ENCODE results near the gene PRDX2.

The PRDX2 gene

GRCh38 chr19:12792051-12792852 lies 9.3 kb downstream of the PRDX2 start:
- DNase-seq, result peak; percentile 29

- DNase-seq, result peak; percentile 72
Measured at GRCh38 chr19:12791345-12792050, 10.1 kb downstream of the PRDX2 start, which contains the start of gene JUNB. Gene JUNB, plus strand, starts transcription at chr19:12791486. Its CDS starts 286 bp downstream, at chr19:12791772.

GRCh38 chr19:12790628-12791344 lies 10.8 kb downstream of the PRDX2 start:
- DNase-seq, result no peak

DNA sequence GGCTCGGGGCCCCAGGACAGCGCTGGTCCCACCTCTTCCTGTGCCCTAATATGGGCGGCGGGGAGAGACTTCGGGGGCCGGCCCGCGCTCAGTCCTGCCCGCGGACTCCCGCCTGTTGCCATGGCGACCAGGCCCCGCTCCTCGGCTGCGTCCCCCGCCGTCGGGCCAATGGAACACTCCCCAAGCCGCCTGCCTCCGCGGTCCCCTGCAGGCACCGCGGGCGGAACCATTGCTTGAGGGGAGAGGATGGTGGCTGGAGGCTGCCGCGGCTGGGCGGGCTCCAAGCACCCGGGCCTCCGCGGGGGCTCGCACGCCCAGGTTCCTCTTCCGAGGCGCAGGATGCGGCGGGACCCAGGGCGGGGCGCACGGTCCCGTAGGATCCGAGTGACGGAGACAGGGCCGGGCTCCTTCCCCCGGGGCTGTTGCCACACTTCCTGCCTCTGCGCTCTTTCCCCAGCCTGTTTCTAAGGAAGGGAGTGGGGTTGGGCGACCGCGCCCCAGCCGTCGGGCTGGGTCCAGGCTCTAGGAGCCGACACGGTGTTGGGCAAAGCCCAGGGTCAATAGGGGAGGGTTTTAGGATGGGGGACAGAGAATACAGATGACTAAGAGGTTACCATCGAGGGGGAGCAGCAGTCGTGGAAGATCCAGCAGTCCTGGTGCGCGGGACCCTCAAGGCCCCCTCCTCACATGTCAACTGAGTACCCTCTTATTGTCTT lies 11.5 kb downstream of the PRDX2 start:
- peak; percentile 80 for DNase-seq

DNA sequence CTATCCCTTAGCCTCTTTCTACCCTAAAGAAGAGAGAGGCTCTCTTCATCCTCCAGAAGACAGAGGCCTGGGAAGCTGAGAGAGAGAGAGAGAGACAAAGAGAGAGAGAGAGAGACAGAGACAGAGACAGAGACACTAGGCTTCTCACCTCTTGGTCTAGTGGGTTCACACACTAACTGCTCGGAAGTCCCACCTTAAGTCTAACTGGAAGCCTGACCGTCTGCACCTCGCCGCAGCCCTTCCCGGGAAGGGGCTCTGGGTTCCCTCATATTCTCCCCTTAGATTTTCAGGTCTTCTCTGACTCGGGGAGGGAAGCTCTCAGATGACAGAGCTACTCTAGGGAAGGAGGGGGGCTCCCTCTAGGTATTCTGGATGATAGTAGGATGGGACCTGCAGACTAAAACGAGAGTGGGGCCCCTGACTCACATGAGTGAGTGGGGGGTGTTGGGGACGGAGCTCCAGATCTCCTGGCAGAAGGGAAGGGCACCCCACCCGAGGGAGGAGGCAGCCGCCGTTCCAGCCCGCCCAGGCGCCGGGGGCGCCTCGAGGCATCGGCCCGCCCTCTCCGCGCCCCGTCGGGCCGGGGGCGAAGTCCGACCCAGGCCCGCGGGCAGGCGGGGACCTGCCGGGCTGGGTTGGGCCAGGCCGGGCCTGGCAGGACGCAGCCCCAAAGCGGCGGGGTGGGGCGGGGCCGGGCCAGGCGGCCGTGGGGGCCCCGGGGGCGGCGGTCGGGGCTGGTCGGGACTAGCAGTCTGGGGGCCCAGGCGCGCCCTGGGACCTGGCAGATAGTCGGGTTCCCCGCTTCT lies 12.3 kb downstream of the PRDX2 start:
- no peak for DNase-seq

- no peak for DNase-seq
Measured at GRCh38 chr19:12788682-12789097, 12.9 kb downstream of the PRDX2 start.

GRCh38 chr19:12788042-12788681 lies 13.4 kb downstream of the PRDX2 start:
- DNase-seq, result no peak

DNA sequence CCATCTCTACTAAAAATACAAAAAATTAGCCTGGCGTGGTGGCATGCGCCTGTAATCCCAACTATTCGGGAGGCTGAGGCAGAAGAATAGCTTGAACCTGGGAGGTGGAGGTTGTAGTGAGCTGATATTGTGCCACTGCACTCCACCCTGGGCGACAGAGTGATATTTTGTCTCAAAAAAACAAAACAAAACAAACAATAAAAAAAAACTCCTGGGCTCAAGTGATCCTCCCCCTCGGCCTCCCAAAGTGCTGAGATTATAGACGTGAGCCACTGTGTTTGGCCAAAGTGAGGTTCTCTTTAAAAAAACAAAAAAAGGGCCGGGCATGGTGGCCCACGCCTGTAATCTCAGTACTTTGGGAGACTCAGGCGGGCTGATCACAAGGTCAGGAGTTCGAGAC lies 14.1 kb downstream of the PRDX2 start:
- no peak for DNase-seq

- no peak for DNase-seq
Measured at GRCh38 chr19:12786952-12787351, 14.6 kb downstream of the PRDX2 start.

DNA sequence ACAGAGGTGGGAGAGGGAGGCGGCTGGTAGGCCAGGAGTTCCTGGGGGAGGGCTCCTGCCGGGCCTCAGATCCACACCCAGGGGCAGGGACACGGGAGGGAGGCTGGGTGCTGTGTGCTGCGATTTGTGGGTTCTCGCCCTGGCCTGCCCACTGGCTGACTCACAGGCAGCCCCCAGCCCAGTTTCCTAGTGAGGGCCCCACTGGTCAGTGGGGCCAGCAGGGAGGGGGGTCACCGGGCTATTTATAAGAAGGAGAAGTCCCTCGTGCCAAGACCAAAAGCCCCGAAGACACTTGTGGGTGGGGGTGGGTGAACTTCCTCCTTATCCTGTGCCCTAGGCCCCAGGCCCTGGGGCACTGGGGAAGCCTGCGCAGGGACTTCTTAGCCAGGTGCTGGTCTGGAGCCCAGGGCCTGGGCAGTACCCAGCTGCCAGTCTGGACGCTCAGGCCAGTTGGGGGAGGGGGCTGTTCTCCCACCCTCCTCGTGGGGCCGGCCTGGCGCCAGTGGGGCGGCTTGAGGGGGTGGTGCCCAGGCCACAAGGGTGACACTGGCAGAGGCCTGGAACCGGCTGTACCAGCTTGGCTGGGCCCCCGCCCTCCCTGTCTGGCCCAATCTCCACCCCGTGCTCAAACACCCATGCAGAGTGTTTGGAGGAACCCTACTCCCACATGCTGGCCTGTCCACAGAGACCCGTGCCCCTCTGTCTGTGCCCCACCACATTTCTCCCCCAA lies 15.3 kb downstream of the PRDX2 start:
- no peak for DNase-seq

GRCh38 chr19:12785431-12786031 lies 16.1 kb downstream of the PRDX2 start:
- no peak for DNase-seq

GRCh38 chr19:12784871-12785430 lies 16.6 kb downstream of the PRDX2 start:
- no peak for DNase-seq

DNA sequence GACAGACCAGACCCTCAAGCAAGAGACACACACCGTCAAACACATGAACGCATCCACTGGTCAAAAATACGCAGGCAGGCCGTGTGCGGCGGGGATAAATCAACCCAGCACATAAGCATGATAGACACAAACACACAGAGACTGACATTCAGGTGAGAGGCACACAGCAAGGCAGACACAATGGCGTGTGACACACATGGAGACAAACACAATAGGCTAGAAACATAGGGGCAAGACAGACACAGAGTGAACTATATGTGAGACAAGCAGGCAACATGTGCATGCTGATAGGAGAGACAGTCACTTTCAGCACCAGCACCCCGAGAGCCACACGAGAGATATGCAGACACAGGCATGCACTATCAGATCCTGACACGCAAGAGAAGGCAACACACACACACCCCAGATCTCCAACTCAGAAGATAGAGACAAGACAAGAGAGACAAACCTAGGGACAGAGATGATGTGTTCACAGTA lies 17.2 kb downstream of the PRDX2 start:
- no peak for DNase-seq

DNA sequence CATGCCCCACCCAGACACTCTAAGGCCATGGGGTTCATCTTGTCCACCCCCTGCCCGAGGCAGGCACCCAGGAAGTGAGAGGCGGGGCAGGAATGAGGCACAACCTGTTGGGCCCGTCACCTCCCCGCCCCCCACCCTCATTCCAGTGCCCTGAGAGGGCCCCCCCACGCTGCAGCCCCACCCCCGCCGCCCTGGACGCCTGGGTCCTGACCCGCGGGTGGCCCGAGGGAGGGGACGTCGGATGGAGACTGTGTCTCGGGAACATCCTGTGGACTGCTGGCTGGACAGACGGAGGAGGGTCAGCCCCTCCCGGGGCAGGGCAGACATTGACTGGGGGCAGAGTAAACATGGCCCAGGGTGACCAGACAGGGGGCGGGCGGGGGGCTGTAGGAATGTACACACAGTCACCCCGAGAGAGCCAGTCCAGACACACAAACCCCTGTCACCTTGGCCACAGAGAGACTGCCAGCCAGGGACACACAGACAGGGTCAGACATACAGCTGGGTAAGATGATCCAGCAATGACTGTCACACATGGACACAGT lies 17.7 kb downstream of the PRDX2 start:
- no peak for DNase-seq

DNA sequence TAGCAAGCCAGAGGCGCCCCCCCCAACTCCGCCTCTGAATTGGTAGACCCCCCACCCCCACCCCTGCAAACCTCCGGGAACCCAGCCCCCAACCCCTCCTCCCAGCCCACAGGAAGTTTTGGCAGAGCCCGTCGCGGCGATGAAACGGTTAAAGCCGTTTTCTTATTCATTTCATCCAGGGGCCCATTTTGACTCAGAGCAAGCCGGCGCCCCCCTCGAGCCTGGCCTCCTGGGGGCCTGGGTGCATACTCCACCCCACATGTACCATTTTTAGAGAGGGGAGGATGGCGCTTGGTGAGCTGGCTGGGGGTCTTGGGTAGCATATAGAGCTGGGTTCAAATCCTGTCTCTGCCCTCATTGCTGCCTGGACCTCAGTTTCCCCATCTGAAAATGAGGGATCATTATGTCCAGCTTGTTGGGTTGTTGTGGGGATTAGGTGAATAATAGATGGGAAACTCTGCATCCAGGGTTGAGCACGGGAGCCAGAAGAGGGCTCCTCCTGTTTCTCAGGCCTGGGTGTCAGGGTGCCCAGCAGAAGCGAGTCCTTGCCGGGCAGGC lies 18.2 kb downstream of the PRDX2 start:
- no peak for DNase-seq

- peak; percentile 52 for DNase-seq
Measured at GRCh38 chr19:12782424-12783290, 18.9 kb downstream of the PRDX2 start.

- DNase-seq, result no peak
Measured at GRCh38 chr19:12782174-12782423, 19.5 kb downstream of the PRDX2 start.

Data from NCI-H748 treated with DMSO at 0.1 percent for 48 hours (cell line).